Measurements from ENCODE around the gene PPTC7.
A peak's percentile ranks its signal among the peaks of the same experiment; 100 is the strongest.
"Not testable (repeated sequence)": the region's sequence is repeated elsewhere in the genome, so short reads cannot be mapped to it uniquely, and the experiment has no call there.

The PPTC7 gene

DNA sequence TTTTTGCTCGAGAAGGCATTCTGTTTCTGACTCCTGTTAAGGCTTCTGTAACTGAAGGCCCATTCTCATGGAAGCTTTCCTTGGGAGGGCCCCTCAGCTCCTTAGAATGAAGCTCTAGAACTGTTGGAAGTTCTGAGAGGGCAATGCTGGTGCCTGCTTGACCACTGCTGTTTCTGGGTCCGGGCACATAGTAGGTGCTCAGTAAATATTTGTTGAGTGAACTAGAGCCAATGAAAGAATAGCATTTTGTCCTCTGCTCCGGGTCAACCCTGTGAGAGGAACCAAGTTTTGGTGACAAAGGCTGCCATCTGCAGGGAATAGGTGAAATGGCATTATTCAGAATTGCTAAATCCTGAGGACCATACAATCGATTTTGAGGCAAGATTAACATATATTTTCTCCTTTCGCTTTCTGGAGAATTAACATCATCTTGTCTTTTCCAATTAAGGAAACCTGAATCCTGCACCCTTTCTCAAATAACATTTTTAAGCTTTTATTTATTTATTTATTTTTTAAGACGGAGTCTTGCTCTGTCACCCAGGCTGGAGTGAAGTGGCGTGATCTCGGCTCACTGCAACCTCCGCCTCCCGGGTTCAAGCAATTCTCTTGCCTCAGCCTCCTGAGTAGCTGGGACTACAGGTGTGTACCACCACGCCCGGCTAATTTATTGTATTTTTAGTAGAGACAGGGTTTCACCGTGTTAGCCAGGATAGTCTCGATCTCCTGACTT is 19.1 kb upstream of the PPTC7 start:
- H3K27me3 ChIP-seq (ENCODE audit: control insufficient read depth in 1 of 2, insufficient read depth in 2 of 2, low read length in 2 of 2); H3K9me3 ChIP-seq (ENCODE audit: low read length); H3K4me1 ChIP-seq (ENCODE audit: insufficient read depth, low read length); H3K36me3 ChIP-seq (ENCODE audit: insufficient read depth, low read length); H3K27ac ChIP-seq (ENCODE audit: low read depth, low read length); H3K4me3 ChIP-seq (ENCODE audit: low read depth in 1 of 2, low read length in 2 of 2); H3K9ac ChIP-seq (ENCODE audit: low read length): not testable (repeated sequence)

DNA sequence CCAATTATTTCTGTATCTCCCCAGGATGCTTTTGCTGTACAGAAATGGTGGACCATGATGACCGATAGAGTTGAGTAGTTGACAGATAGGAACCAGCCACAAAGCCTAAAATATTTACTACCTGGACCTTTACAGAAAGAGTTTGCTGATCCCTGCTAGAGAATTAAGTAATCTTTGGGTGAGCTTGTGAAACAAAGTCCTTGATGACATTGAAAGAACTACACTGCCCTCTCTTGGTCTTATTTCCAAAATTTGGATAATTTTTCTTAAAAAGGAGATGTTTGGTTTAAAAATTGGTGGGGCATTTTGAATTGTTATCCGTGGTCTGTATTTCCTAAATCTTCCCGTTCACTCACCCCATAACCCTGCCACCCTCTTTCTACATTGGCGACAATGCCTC is 17.1 kb upstream of the PPTC7 start:
- no peak overlapping the region for H3K4me3 ChIP-seq (ENCODE audit: low read depth in 1 of 2, low read length in 2 of 2)
- no peak overlapping the region for H3K27ac ChIP-seq (ENCODE audit: low read depth, low read length)
- no peaks in the 10 kb centered on the region for H3K9me3 ChIP-seq (ENCODE audit: low read length)
- H3K9ac ChIP-seq (ENCODE audit: low read length): no peak overlapping the region
- H3K36me3 ChIP-seq (ENCODE audit: insufficient read depth, low read length): no peaks in the 10 kb centered on the region
- no peaks in the 10 kb centered on the region for H3K4me1 ChIP-seq (ENCODE audit: insufficient read depth, low read length)
- H3K27me3 ChIP-seq (ENCODE audit: control insufficient read depth in 1 of 2, insufficient read depth in 2 of 2, low read length in 2 of 2): no peaks in the 10 kb centered on the region

DNA sequence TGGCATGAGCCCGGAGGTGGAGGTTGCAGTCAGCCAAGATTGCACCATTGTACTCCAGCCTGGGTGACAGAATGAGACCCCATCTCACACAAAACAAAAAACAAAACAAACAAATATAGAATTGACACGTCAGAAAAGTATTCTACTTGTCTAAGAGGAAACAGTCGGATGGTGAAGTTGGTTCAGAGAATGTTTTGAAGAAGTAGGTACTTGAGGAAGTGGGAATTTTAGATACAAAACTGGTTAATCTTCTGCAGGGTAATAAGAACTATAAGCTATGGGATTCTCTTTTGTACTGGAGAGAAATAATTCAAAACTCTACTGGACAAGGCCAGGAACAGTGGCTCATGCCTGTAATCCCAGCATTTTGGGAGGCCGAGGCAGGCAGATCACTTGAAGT is 16.2 kb upstream of the PPTC7 start:
- Histone ChIP-seq H3K4me1 (ENCODE audit: insufficient read depth, low read length) (no peaks in the 10 kb centered on the region), H3K27me3 (ENCODE audit: control insufficient read depth in 1 of 2, insufficient read depth in 2 of 2, low read length in 2 of 2) (no peaks in the 10 kb centered on the region), H3K9me3 (ENCODE audit: low read length) (no peaks in the 10 kb centered on the region), H3K4me3 (ENCODE audit: low read depth in 1 of 2, low read length in 2 of 2) (no peak overlapping the region), H3K9ac (ENCODE audit: low read length) (no peak overlapping the region), H3K27ac (ENCODE audit: low read depth, low read length) (no peak overlapping the region), H3K36me3 (ENCODE audit: insufficient read depth, low read length) (no peaks in the 10 kb centered on the region)

DNA sequence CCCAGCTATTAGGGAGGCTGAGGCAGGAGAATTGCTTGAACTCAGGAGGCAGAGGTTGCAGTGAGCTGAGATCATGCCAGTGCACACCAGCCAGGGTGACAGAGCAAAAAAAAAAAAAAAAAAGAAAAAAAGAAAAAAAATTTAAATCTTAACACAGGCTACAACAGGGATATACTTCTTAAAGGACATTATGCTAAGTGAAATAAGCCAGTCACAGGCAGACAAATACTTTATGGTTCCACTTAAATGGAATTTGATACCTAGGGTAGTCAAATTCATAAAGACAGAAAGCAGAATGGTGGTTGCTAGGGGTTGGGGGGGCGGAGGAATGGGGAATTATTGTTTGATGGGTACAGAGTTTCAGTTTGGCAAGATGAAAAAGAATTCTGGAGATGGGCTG is 14.8 kb upstream of the PPTC7 start:
- Histone ChIP-seq H3K36me3 (ENCODE audit: insufficient read depth, low read length) (no peaks in the 10 kb centered on the region), H3K27me3 (ENCODE audit: control insufficient read depth in 1 of 2, insufficient read depth in 2 of 2, low read length in 2 of 2) (no peaks in the 10 kb centered on the region), H3K9ac (ENCODE audit: low read length) (no peak overlapping the region), H3K27ac (ENCODE audit: low read depth, low read length) (no peak overlapping the region), H3K4me3 (ENCODE audit: low read depth in 1 of 2, low read length in 2 of 2) (no peak overlapping the region), H3K4me1 (ENCODE audit: insufficient read depth, low read length) (no peaks in the 10 kb centered on the region), H3K9me3 (ENCODE audit: low read length) (no peaks in the 10 kb centered on the region)

DNA sequence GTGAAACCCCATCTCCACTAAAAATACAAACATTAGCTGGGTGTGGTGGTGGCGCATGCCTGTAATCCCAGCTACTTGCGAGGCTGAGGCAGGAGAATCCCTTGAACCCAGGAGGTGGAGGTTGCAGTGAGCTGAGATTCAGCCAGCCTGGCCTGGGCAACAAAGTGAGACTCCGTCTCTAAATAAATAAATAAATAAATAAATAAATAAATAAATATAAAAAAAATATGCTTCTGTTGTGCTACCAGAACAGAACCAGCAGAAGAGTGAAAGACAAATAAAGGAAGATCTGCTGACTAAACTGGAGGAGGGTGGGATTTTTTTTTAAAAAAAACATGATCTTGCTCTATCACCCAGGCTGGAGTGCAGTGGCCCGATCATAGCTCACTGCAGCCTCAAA is 9.8 kb upstream of the PPTC7 start:
- H3K9ac ChIP-seq (ENCODE audit: low read length); H3K9me3 ChIP-seq (ENCODE audit: low read length); H3K4me3 ChIP-seq (ENCODE audit: low read depth in 1 of 2, low read length in 2 of 2); H3K36me3 ChIP-seq (ENCODE audit: insufficient read depth, low read length); H3K27me3 ChIP-seq (ENCODE audit: control insufficient read depth in 1 of 2, insufficient read depth in 2 of 2, low read length in 2 of 2); H3K27ac ChIP-seq (ENCODE audit: low read depth, low read length): not testable (repeated sequence)
- H3K4me1 ChIP-seq (ENCODE audit: insufficient read depth, low read length): peaks cover 19% of the 10 kb centered on the region

DNA sequence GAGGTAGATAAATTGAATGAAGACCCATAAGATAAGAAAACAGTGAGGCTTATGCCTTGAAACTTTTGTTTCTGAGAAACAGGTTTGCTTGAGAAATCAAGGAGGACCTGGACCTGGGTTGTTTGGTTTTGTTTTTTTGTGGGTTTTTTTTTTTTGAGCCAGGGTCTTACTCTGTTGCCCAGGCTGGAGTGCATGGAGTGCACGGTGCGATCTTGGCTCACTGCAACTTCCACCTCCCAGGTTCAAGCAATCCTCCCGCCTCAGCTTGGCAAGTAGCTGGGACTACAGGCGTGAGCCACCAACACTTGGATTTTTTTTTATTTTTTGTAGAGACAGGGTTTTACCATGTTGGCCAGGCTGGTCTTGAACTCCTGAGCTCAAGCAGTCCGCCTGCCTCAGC is 9.0 kb upstream of the PPTC7 start:
- H3K27me3 ChIP-seq (ENCODE audit: control insufficient read depth in 1 of 2, insufficient read depth in 2 of 2, low read length in 2 of 2): no peaks in the 10 kb centered on the region
- no peak overlapping the region for H3K27ac ChIP-seq (ENCODE audit: low read depth, low read length)
- H3K36me3 ChIP-seq (ENCODE audit: insufficient read depth, low read length): no peaks in the 10 kb centered on the region
- H3K4me3 ChIP-seq (ENCODE audit: low read depth in 1 of 2, low read length in 2 of 2): no peak overlapping the region
- H3K9ac ChIP-seq (ENCODE audit: low read length): no peak overlapping the region
- peaks cover 19% of the 10 kb centered on the region for H3K4me1 ChIP-seq (ENCODE audit: insufficient read depth, low read length)
- H3K9me3 ChIP-seq (ENCODE audit: low read length): no peaks in the 10 kb centered on the region

DNA sequence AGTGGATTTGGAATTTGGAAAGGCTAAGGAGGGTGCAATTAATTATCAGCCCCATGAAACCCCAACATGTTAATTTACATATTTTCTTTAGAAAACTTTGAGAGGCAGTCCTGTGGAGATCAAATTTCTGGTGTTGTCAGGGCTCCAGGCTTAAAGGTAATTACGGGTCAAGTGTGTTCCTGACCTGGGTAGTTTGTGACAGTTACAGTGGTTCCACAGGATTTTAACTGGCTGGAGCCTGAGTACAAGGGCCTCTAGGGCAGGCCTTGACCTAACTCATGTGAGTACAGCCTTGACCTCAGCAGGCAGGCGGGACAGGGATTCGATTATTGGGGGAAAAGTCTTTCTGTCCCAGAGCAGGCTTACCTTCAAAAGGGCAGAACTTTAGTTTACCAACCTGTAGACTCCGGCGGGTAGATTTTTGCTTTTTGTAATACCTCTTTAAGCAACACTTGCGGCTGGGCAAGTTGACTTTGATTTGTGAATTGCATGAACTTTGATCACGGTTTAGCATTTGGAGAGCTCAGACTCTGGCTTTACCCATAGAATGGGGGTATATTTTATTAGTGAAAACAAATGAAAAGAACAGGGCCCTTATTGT is 8.4 kb upstream of the PPTC7 start:
- peaks cover 19% of the 10 kb centered on the region for H3K4me1 ChIP-seq (ENCODE audit: insufficient read depth, low read length)

DNA sequence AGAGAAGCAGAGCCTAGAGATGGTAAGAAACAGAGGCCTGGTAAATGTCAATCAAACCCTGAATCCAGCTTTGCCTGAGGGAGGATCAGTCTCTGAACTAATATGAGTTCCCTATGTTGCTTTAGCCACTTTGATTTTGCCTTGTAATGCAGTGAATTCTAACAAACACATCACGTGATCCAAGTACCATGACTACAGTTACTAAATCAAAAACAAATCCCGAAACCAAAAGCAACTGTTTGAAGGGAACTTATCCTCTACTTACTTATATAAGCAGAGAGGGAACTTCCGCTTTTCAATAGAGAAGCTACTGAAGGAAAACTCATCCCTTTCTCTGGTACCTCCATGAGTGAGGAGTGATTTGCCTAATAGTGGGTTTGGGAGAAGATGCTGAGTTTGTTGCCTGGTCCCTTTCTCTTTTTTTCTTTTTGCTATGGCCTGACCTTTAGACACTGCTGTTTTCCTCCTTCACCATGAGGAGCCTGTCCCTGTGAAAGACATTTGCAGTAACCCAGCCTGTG is 7.7 kb upstream of the PPTC7 start:
- H3K27me3 ChIP-seq (ENCODE audit: control insufficient read depth in 1 of 2, insufficient read depth in 2 of 2, low read length in 2 of 2): no peaks in the 10 kb centered on the region
- H3K4me3 ChIP-seq (ENCODE audit: low read depth in 1 of 2, low read length in 2 of 2): no peak overlapping the region

More for the DNA sequence above, 8.4 kb upstream of the PPTC7 start:
- Histone ChIP-seq H3K36me3 (ENCODE audit: insufficient read depth, low read length) (no peaks in the 10 kb centered on the region), H3K27ac (ENCODE audit: low read depth, low read length) (no peak overlapping the region), H3K9me3 (ENCODE audit: low read length) (no peaks in the 10 kb centered on the region), H3K9ac (ENCODE audit: low read length) (no peak overlapping the region), H3K27me3 (ENCODE audit: control insufficient read depth in 1 of 2, insufficient read depth in 2 of 2, low read length in 2 of 2) (no peaks in the 10 kb centered on the region), H3K4me3 (ENCODE audit: low read depth in 1 of 2, low read length in 2 of 2) (no peak overlapping the region)

DNA sequence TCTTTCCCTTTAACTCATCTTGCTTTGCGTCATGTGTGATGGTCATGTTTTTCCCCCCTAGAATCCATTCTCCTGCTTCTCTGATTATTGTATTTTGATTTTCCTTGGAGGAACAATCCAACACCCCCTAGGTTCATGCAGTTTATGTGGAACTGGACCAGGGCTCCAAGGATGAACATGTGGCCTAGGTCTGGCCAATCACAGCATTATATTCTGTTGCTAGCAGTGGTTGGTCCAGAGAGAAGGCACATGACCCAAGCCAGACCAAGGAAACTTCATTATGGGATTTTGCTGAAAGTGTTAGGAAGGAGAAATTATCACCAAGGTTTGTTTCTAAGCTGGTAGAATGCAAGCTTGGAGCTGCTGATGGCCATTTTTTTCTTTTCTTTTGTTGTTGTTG is 6.9 kb upstream of the PPTC7 start:
- no peaks in the 10 kb centered on the region for H3K36me3 ChIP-seq (ENCODE audit: insufficient read depth, low read length)
- no peaks in the 10 kb centered on the region for H3K27me3 ChIP-seq (ENCODE audit: control insufficient read depth in 1 of 2, insufficient read depth in 2 of 2, low read length in 2 of 2)
- peaks cover 29% of the 10 kb centered on the region for H3K4me1 ChIP-seq (ENCODE audit: insufficient read depth, low read length)
- no peaks in the 10 kb centered on the region for H3K9me3 ChIP-seq (ENCODE audit: low read length)
- no peak overlapping the region for H3K27ac ChIP-seq (ENCODE audit: low read depth, low read length)
- H3K4me3 ChIP-seq (ENCODE audit: low read depth in 1 of 2, low read length in 2 of 2): no peak overlapping the region
- no peak overlapping the region for H3K9ac ChIP-seq (ENCODE audit: low read length)

More for the DNA sequence above, 7.7 kb upstream of the PPTC7 start:
- H3K9me3 ChIP-seq (ENCODE audit: low read length): no peaks in the 10 kb centered on the region
- H3K9ac ChIP-seq (ENCODE audit: low read length): no peak overlapping the region
- peaks cover 21% of the 10 kb centered on the region for H3K4me1 ChIP-seq (ENCODE audit: insufficient read depth, low read length)
- no peaks in the 10 kb centered on the region for H3K36me3 ChIP-seq (ENCODE audit: insufficient read depth, low read length)
- no peak overlapping the region for H3K27ac ChIP-seq (ENCODE audit: low read depth, low read length)

DNA sequence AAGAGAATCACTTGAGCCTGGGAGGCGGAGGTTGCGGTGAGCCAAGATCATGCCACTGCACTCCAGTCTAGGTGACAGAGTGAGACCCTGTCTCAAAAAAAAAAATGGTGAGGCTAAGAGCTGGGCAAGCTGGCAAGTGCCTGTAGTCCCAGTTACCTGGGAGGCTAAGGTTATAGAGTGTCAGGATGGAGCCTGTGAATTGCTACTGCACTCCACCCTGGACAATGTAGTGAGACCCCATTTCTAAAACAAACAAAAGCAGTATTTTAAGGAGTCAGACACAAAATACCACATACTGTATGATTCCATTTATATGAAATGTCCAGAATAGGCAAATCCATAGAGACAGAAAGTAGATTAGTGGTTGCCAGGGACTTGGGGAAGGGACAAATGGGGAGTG is 4.0 kb upstream of the PPTC7 start:
- H3K27me3 ChIP-seq (ENCODE audit: control insufficient read depth in 1 of 2, insufficient read depth in 2 of 2, low read length in 2 of 2); H3K9me3 ChIP-seq (ENCODE audit: low read length); H3K9ac ChIP-seq (ENCODE audit: low read length); H3K27ac ChIP-seq (ENCODE audit: low read depth, low read length); H3K36me3 ChIP-seq (ENCODE audit: insufficient read depth, low read length); H3K4me3 ChIP-seq (ENCODE audit: low read depth in 1 of 2, low read length in 2 of 2): not testable (repeated sequence)
- peaks cover 46% of the 10 kb centered on the region for H3K4me1 ChIP-seq (ENCODE audit: insufficient read depth, low read length)

DNA sequence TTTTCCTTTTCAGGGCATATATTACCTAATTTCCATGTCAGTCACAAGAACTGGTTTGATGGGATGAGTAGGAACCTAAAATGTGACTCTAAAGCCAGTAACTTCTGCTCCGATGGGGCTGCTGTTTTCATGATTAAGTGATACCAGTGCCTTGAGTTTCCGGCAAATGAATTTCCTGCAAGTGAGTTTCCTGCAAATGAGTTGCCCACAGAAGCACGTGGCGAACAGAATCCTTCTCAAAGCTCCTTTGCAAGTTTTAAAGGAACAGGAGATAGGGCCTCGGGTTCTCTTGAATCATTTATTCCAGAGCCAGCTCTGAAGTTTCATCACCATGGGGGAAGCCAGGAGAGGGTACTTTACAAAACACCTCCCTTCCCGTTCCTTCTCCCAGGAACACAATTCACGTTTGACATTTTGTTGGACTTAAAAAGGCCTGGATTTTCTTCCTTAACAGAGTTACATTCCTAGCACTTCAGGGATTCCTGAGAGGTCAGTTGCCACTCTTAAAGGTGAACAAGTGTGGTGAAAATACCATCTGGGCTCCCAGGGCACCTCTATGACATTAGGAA is 2.2 kb upstream of the PPTC7 start:
- Histone ChIP-seq H3K27ac (ENCODE audit: low read depth, low read length) (peak overlapping the region; percentile 53), H3K4me3 (ENCODE audit: low read depth in 1 of 2, low read length in 2 of 2) (no peak overlapping the region), H3K9ac (ENCODE audit: low read length) (no peak overlapping the region), H3K4me1 (ENCODE audit: insufficient read depth, low read length) (peaks cover 36% of the 10 kb centered on the region), H3K36me3 (ENCODE audit: insufficient read depth, low read length) (no peaks in the 10 kb centered on the region), H3K9me3 (ENCODE audit: low read length) (no peaks in the 10 kb centered on the region), H3K27me3 (ENCODE audit: control insufficient read depth in 1 of 2, insufficient read depth in 2 of 2, low read length in 2 of 2) (no peaks in the 10 kb centered on the region)
